RWPE2 (cell line): ENCODE results near the gene NDP.

Experiments used
- ATAC-seq: fragments of 200-7000 bp; cut with Tn5 transposase; 3 replicates; pipeline ENCODE4 v1.9.1; 2021; ENCODE audit warnings: low read depth
- DNase-seq: peaks from one replicate; pipeline ENCODE4 v3.0.0-alpha.2; 2020; ENCODE audit warnings: low spot score
- H3K27ac ChIP-seq: fragments of 450-650 bp; 2 replicates; pipeline ENCODE4 v1.5.1; 2017; ENCODE audit warnings: mild to moderate bottlenecking; ENCODE audit not compliant: poor library complexity, severe bottlenecking
- H3K27me3 ChIP-seq: fragments of 250-450 bp; sonication (Bioruptor Pico); 2 replicates; pipeline ENCODE4 v1.5.1; 2021; ENCODE audit warnings: mild to moderate bottlenecking, moderate library complexity; ENCODE audit not compliant: insufficient read depth, poor library complexity, severe bottlenecking
- H3K36me3 ChIP-seq: fragments of 250-450 bp; sonication (Bioruptor Pico); 2 replicates; pipeline ENCODE4 v1.5.1; 2020; ENCODE audit warnings: low read depth, mild to moderate bottlenecking, moderate library complexity
- H3K4me1 ChIP-seq: fragments of 250-450 bp; sonication (Bioruptor Pico); 2 replicates; pipeline ENCODE4 v1.5.1; 2021; ENCODE audit warnings: mild to moderate bottlenecking, moderate library complexity; ENCODE audit not compliant: insufficient read depth, poor library complexity, severe bottlenecking
- H3K4me3 ChIP-seq: fragments of 250-450 bp; sonication (Bioruptor Pico); 2 replicates; pipeline ENCODE4 v1.5.1; 2021; ENCODE audit warnings: mild to moderate bottlenecking, moderate library complexity; ENCODE audit not compliant: severe bottlenecking
- H3K9me3 ChIP-seq: fragments of 250-450 bp; sonication (Bioruptor Pico); 2 replicates; pipeline ENCODE4 v1.5.1; 2021; ENCODE audit warnings: mild to moderate bottlenecking, moderate library complexity; ENCODE audit not compliant: severe bottlenecking
- CTCF ChIP-seq: fragments of 450-650 bp; IDR thresholded peaks from one replicate; pipeline ENCODE4 v1.5.1; 2017; ENCODE audit warnings: mild to moderate bottlenecking, moderate library complexity; ENCODE audit not compliant: poor library complexity, severe bottlenecking

The NDP gene

GRCh38 chrX:43968359-43968781 is 4.8 kb downstream of the NDP start:
- no peak for DNase-seq
- Histone ChIP-seq H3K4me1 (no peaks in the 10 kb centered on the region), H3K36me3 (no peaks in the 10 kb centered on the region), H3K9me3 (no peaks in the 10 kb centered on the region), H3K27ac (no peak overlapping the region), H3K27me3 (no peaks in the 10 kb centered on the region), H3K4me3 (no peak overlapping the region)
- ATAC-seq = no peak
- TF ChIP-seq CTCF = no peak

- Histone ChIP-seq H3K27ac (no peak overlapping the region), H3K36me3 (no peaks in the 10 kb centered on the region), H3K9me3 (no peaks in the 10 kb centered on the region), H3K4me3 (no peak overlapping the region), H3K27me3 (no peaks in the 10 kb centered on the region), H3K4me1 (no peaks in the 10 kb centered on the region)
- ATAC-seq = no peak
- no peak for TF ChIP-seq CTCF
- DNase-seq = no peak
These were observed 8.3 kb downstream of the NDP start for GRCh38 chrX:43964936-43965335.

- no peak overlapping the region for H3K4me3 ChIP-seq
- H3K4me1 ChIP-seq = no peaks in the 10 kb centered on the region
- TF ChIP-seq CTCF = no peak
- DNase-seq (no peak), ATAC-seq (no peak)
- H3K9me3 ChIP-seq = no peaks in the 10 kb centered on the region
- H3K27me3 ChIP-seq = no peaks in the 10 kb centered on the region
- no peak overlapping the region for H3K27ac ChIP-seq
- no peaks in the 10 kb centered on the region for H3K36me3 ChIP-seq
These were observed 9.5 kb downstream of the NDP start for GRCh38 chrX:43963726-43964125.

GRCh38 chrX:43962636-43963035 is 10.6 kb downstream of the NDP start:
- ATAC-seq = no peak
- Histone ChIP-seq H3K4me3 (no peak overlapping the region), H3K9me3 (no peaks in the 10 kb centered on the region), H3K36me3 (no peaks in the 10 kb centered on the region), H3K4me1 (no peaks in the 10 kb centered on the region), H3K27ac (no peak overlapping the region), H3K27me3 (no peaks in the 10 kb centered on the region)
- DNase-seq = no peak
- TF ChIP-seq CTCF = no peak

GRCh38 chrX:43961699-43962098 is 11.5 kb downstream of the NDP start:
- no peak for ATAC-seq

More at GRCh38 chrX:43961699-43962098, 11.5 kb downstream of the NDP start:
- H3K4me1 ChIP-seq = no peaks in the 10 kb centered on the region
- DNase-seq = no peak
- TF ChIP-seq CTCF = peak; percentile 7
- no peak overlapping the region for H3K27ac ChIP-seq
- no peaks in the 10 kb centered on the region for H3K9me3 ChIP-seq
- no peaks in the 10 kb centered on the region for H3K27me3 ChIP-seq
- no peak overlapping the region for H3K4me3 ChIP-seq
- H3K36me3 ChIP-seq = no peaks in the 10 kb centered on the region
